IPS-20b (cell line): ENCODE data around the gene APC2.

ENCODE experiments used
- H3K27ac ChIP-seq: one replicate; pipeline ENCODE4 v1.5.1; 2013; ENCODE audit warnings: low read length
- H3K27me3 ChIP-seq: 2 replicates; pipeline ENCODE4 v1.6.1; 2013; ENCODE audit warnings: mild to moderate bottlenecking, low read length, inconsistent platforms; ENCODE audit not compliant: insufficient read depth
- H3K36me3 ChIP-seq: 2 replicates; pipeline ENCODE4 v1.6.1; 2013; ENCODE audit warnings: low read depth, mild to moderate bottlenecking, inconsistent platforms, low read length, moderate library complexity; ENCODE audit not compliant: insufficient read depth
- H3K4me1 ChIP-seq: 2 replicates; pipeline ENCODE4 v1.6.1; 2013; ENCODE audit warnings: mild to moderate bottlenecking, control low read depth, inconsistent platforms, low read length, moderate library complexity; ENCODE audit not compliant: insufficient read depth
- H3K4me3 ChIP-seq: 2 replicates; pipeline ENCODE4 v1.5.1; 2013; ENCODE audit warnings: mild to moderate bottlenecking, low read length, inconsistent platforms
- H3K9ac ChIP-seq: 2 replicates; pipeline ENCODE4 v1.6.1; 2013; ENCODE audit warnings: low read depth, mild to moderate bottlenecking, inconsistent platforms, low read length, moderate library complexity
- H3K9me3 ChIP-seq: 2 replicates; pipeline ENCODE4 v1.6.1; 2013; ENCODE audit warnings: mild to moderate bottlenecking, low read depth, low read length, inconsistent platforms; ENCODE audit not compliant: insufficient read depth

The APC2 gene

DNA sequence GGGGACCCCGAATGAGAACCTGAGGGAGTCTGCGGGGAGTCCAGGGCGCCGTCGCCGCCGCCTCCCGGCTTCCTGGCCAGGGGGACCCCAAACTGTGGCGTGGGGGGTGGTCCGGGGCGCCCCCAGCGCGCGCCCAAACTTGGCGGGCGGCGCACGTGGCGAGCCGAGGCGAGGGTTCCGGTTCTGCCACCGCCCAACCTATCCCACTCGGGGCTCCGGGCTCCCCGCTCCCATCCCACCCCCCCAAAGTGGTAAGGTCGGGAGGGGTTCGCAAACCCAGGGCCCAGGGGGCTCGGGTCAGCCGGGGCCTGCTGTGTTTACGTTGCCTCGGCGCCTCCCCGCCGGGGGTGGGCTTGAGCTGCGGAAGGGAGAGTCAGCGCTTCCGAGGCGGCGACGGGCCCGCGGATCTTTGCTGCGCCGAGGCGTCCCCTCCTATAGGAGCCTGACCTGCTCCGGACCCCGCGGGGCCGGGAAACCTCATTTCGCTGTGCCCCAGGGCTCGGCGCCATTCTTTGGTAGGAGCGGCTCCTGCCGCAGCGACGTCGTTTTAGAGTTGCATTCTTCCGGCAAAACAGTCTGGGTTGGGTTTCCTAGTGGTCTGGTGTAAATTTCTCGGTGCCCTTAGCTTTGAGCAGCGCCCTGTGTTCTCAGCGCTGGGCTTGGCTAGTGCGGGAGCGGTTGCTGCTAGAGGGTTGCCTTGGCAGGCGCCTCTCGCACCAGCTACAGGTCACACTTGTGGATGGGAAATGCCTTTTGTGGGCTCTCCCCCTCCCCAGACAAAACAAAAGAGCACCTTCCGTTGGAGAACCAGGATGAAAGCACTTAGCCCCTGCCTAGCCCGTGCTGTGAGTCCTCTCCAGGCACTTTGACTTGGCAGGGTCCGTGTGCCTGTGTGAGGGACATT lies 41.4 kb upstream of the APC2 start:
- Histone ChIP-seq H3K9me3 (no peaks in the 10 kb centered on the region), H3K4me1 (peaks cover 8% of the 10 kb centered on the region), H3K27ac (peak overlapping the region; percentile 0), H3K9ac (peak overlapping the region; percentile 91), H3K27me3 (no peaks in the 10 kb centered on the region), H3K36me3 (peaks cover 33% of the 10 kb centered on the region), H3K4me3 (peak overlapping the region; percentile 91)

DNA sequence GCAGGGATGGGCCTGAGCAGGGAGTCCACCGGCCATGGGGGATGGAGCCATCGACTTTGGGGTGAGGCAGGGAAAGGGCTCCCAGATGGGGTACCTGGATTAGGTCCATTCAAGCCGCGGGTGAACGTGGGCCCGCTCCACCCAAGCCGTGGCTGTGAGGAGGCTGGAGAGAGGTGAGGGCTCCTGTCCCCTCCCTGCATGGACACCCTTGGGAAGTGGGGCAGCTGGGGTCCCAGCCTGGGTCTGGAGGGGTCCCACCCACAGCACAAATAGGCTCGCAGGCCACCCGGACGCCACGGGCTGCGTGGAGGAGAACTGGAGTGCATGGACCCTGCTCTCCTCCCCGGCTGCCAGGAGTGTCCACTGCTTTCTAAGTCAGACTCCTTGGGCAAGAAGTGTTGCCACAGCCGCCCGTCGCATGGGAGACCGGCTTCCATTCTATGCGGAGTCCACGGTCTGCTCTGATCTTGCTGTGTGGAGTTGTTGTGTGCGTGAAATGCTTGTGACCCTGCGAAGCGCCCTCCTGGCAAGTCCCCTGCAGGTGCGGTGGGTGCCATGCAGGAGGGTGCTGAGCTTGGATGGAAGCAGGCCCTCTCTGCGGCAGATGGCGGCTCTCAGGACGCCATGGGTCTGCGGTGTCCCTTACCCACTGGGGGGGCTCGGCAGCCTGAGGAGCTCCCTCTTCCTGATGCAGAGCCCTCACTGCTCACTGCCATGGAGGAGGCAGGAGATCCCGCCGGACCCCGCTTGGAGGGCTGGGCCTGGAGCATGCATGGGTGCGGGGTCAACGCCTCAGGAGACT lies 40.5 kb upstream of the APC2 start:
- Histone ChIP-seq H3K9ac (peak overlapping the region; percentile 91), H3K9me3 (no peaks in the 10 kb centered on the region), H3K4me1 (peaks cover 8% of the 10 kb centered on the region), H3K36me3 (peaks cover 35% of the 10 kb centered on the region), H3K4me3 (peak overlapping the region; percentile 91), H3K27me3 (no peaks in the 10 kb centered on the region), H3K27ac (no peak overlapping the region)

DNA sequence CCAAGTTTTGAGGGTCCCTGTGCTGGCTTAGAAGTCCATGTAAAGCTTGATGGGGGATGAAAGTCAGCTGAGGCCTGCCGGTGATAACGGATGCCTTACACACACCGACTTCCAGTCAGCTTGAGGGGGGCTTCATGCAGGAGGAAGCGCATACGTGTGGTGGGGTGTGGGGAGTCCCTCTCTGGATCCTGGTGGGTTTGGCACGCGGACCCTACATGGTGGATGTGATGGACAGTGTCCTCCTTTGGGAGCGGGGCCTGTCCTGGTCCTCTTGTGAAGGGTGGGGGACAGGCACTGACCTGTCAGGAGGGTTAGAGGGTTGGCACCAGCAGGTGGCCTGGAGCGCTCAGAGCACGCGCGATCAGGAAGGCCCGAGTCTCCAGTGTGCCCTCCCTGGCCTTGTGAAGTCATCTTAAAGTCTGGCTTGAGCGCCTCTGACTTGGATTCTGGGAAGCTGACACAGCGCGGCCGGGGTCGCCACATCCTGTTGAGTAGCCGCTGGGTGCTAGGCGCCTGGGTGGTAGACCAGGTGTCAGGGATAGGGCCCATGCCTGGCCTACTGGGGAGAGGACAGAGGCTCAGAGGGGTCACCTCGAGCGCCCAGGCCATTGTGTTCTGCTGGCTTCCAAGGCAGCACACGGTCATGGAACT lies 39.7 kb upstream of the APC2 start:
- Histone ChIP-seq H3K4me1 (peaks cover 8% of the 10 kb centered on the region), H3K27ac (no peak overlapping the region), H3K36me3 (peaks cover 35% of the 10 kb centered on the region)

DNA sequence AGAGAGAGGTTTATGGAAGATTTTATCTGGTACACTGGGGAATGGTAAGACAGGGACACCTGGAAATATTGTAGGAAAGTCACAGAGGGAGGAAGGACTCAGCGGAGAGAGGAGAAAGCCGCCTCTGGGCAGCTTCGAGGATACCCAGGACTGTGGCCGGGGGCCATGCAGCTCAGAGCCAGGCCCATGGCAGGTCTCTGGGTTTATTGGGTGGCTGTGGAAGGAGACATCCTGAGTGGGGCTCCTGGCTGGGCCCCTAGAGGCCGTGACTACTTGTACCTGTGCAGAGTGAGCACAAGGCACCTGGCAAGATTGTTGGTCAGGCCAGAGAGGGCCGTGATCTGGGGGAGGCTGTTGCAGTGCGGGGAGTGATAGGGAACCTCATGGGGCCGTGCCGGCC lies 39.1 kb upstream of the APC2 start:
- no peak overlapping the region for H3K27ac ChIP-seq
- peaks cover 35% of the 10 kb centered on the region for H3K36me3 ChIP-seq
- H3K9ac ChIP-seq: peak overlapping the region; percentile 25
- H3K27me3 ChIP-seq: no peaks in the 10 kb centered on the region
- H3K4me1 ChIP-seq: peaks cover 12% of the 10 kb centered on the region
- no peak overlapping the region for H3K4me3 ChIP-seq
- H3K9me3 ChIP-seq: no peaks in the 10 kb centered on the region

More for the DNA sequence above, 39.7 kb upstream of the APC2 start:
- Histone ChIP-seq H3K27me3 (no peaks in the 10 kb centered on the region), H3K9me3 (no peaks in the 10 kb centered on the region), H3K9ac (peak overlapping the region; percentile 25), H3K4me3 (peak overlapping the region; percentile 13; the same call in 1 of the 2 replicates)

DNA sequence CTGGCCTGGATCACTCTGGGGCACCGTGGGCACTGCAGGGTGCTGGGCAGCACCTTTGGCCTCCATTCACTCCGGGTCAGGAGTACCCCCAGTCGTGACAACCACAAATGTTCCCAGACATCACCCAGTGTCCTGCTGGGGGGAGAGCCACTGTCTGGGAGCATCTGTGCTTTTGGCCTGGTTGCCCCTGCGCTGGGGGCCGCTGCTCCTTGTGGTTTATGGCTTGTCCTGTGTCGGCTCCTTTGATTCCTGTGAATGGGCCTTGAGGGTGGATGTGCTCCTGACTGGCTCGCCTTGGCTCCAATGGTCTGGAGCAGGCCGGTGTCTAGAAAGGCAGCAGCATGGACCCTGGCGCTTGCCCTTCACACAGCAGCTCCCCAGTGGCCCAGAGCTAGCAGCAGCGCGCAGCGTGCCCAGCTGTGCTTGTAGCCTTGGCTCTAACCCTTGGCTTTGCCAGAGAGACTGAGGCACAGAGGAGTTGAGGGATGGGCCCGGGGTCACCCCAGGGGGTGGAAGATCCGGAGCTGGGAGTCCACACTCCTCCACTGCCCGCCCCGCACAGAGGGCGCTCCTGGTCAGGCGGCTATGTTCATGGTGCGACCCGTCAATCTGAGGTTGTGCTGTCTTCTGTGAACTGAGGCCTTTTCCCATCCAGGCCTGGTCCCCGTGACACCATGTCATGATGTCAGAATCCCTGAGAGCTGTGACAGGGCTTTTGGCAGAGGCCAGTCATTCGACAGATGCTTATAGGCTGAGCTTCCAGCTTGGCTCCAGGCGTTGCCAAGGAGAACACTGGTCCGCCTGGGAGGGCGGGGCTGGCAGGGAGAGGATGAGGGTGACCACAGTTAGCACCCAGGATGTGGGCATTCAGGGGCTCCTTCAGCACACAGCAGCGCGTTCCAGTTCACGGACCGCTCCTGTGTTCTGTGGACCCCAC lies 38.4 kb upstream of the APC2 start:
- Histone ChIP-seq H3K27ac (no peak overlapping the region), H3K27me3 (no peaks in the 10 kb centered on the region), H3K4me1 (peaks cover 18% of the 10 kb centered on the region), H3K36me3 (peaks cover 39% of the 10 kb centered on the region), H3K9me3 (no peaks in the 10 kb centered on the region), H3K9ac (no peak overlapping the region), H3K4me3 (no peak overlapping the region)

DNA sequence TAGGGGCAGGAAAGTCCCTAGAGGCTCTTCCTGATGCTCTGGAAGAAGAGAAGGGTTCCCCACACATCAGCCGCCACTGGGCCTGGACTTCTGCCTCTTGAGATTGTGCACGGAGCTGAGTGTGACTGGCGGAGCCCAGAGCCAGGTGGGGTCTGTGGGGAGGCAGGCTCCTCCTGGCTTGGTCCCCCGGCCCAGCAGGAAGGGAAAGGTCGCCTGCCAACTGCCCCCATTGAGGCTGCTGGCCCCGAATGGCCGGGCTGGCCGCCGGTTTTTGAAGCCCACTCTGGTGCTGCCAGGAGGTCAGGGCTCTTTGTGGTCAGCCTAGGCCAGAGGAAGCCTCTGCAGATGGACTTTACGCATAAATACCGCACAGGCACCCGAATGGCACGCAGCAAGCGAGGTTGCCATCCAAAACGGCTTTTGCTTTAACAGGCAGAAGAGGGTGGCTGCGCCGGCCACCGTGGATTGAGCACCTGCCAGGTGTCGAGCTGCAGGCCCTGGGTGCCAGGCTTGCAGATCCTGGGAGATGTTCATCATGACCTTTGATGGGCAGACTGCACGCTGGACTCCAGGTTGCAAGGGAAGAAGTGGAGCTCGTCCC lies 37.5 kb upstream of the APC2 start:
- H3K4me1 ChIP-seq: peaks cover 18% of the 10 kb centered on the region
- H3K9ac ChIP-seq: no peak overlapping the region
- H3K27ac ChIP-seq: no peak overlapping the region
- no peaks in the 10 kb centered on the region for H3K9me3 ChIP-seq
- H3K36me3 ChIP-seq: peaks cover 45% of the 10 kb centered on the region
- H3K27me3 ChIP-seq: no peaks in the 10 kb centered on the region
- no peak overlapping the region for H3K4me3 ChIP-seq

DNA sequence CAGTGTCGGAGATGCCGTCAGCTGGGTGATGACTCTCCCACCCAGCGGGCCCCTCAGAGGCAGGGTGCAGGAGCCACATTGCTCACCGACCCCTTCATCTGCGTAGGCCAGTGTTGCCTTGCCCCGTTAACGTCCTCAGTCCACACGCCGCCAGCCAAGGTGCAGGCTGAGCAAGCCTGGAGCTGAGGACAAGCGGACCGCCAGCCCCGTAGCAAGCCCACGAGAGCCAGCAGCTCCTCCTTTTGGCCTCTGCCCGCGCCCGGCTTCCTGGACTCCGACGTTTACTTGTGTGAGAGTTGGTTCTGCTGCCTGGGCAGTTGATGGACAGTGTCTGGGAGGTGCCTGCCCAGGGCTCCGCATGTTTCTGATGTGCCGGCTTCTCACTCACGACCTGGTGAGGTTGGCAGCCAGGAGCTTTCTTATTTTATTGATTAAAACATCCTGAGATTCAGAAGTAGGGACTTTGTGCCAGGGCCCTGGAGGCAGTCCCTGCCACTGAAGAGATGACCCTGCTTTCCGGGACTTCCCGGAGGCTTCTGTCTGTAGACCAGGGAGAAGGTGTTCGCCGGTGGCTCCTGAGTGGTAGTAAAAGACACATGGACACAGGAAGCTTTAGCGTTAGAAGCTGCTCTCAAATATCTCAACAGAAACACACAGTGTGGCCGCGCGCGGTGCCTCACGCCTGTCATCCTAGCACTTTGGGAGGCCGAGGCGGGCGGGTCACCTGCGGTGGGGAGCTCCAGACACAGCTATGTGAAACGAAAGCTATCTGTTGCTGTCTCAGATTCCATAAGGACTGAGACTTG lies 36.7 kb upstream of the APC2 start:
- Histone ChIP-seq H3K4me3 (no peak overlapping the region), H3K36me3 (peaks cover 52% of the 10 kb centered on the region), H3K4me1 (peaks cover 18% of the 10 kb centered on the region), H3K27me3 (no peaks in the 10 kb centered on the region), H3K9me3 (no peaks in the 10 kb centered on the region), H3K27ac (no peak overlapping the region), H3K9ac (no peak overlapping the region)

DNA sequence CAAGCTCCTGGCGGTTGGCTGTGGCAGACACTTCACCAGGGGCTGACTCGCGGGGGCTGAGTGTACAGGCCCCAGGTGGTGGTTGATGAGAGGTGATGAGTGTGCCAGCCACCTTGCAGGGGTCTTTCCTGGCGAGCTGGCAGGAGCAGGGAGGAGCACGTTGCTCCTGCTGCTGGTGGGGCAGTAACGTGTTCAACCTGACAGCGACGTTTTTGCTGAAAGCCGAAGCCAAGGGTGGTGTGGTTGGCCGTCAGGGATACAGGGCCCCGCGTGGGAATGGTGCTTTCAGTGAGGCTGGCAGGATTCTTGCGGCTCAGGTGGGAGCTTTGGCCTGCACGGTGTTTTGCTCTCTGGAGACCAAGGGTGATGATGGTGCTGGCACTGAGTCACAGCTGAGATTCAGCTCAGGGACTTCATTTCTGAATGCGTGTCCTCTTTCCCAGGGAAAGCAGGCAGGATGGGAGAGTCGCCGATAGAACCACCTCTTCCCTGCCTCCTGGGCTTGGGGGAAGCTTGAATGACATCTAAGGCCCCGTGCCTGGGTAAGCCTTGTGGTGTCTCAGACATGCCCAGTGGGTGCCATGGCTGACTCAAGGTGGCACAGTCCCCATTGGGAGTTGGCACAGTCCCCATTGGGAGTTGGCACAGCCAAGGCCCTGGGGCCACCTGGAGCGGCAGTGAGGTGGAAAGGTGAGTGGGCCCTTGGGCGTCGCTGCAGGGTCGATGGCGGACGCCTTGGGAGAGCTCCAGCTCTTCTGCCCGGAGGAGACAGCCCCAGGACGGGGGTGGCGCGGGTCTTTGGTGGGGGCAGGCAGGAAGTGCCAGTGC lies 33.7 kb upstream of the APC2 start:
- H3K4me1 ChIP-seq: peaks cover 9% of the 10 kb centered on the region
- H3K4me3 ChIP-seq: peak overlapping the region; percentile 31; the same call in 1 of the 2 replicates
- no peaks in the 10 kb centered on the region for H3K27me3 ChIP-seq
- H3K9me3 ChIP-seq: no peaks in the 10 kb centered on the region
- peak overlapping the region; percentile 66 for H3K9ac ChIP-seq
- H3K27ac ChIP-seq: no peak overlapping the region
- H3K36me3 ChIP-seq: peaks cover 63% of the 10 kb centered on the region

DNA sequence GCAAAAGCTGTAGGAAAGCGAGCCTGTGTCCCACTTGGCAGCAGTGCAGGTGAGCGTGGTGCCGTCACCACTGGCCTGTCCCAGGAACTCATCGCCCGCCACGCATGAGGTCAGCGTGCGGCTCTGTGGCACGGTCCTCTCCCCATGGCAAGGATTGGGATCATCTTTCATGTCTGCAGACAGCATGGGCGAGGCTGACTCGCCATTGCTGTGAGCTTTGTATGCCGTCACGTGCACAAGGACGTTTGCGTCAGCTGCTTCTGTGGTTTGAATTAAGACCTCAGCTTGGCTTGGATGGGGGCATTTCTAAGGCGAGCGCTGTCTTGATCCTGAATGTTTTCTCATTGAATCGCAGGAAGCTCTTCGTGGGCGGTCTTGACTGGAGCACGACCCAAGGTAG lies 32.8 kb upstream of the APC2 start:
- Histone ChIP-seq H3K27me3 (no peaks in the 10 kb centered on the region), H3K9me3 (no peaks in the 10 kb centered on the region), H3K9ac (no peak overlapping the region), H3K4me3 (no peak overlapping the region), H3K4me1 (peaks cover 9% of the 10 kb centered on the region), H3K27ac (no peak overlapping the region), H3K36me3 (peaks cover 70% of the 10 kb centered on the region)
